Activated CD8-positive, alpha-beta memory T cell treated with anti-CD3 and anti-CD28 coated beads, Interleukin-2, amount 50 U/mL, for 24 hours (primary cell): ENCODE measurements around the gene PVR.
"Not testable (repeated sequence)": the region's sequence is repeated elsewhere in the genome, so short reads cannot be mapped to it uniquely, and the experiment has no call there.

Source experiments
- DNase-seq: peaks from one replicate; pipeline ENCODE4 v3.0.0-alpha.2; 2020; ENCODE audit errors: extremely low read depth

PVR gene

GRCh38 chr19:44645407-44646048, 1.8 kb downstream of the PVR start:
- no peak for DNase-seq

GRCh38 chr19:44646049-44646416, 2.3 kb downstream of the PVR start:
- DNase-seq = no peak

GRCh38 chr19:44647144-44647543, 3.4 kb downstream of the PVR start:
- no peak for DNase-seq

- no peak for DNase-seq
These were observed 5.0 kb downstream of the PVR start for GRCh38 chr19:44648631-44649251.

GRCh38 chr19:44649578-44650145, 6.0 kb downstream of the PVR start:
- no peak for DNase-seq

GRCh38 chr19:44653343-44653742, 9.6 kb downstream of the PVR start:
- DNase-seq = no peak

- peak; percentile 27 for DNase-seq
These were observed 10.5 kb downstream of the PVR start for GRCh38 chr19:44653977-44654774.

GRCh38 chr19:44657211-44657921, 13.7 kb downstream of the PVR start:
- DNase-seq = peak; percentile 38

- DNase-seq = no peak
These were observed 14.5 kb downstream of the PVR start for GRCh38 chr19:44658069-44658733.

GRCh38 chr19:44660081-44660480, 16.4 kb downstream of the PVR start:
- DNase-seq = no peak

- DNase-seq = no peak
These were observed 17.5 kb downstream of the PVR start for GRCh38 chr19:44661205-44661604.

- DNase-seq = no peak
These were observed 18.2 kb downstream of the PVR start for GRCh38 chr19:44661904-44662303.

- no peak for DNase-seq
These were observed 19.1 kb downstream of the PVR start for GRCh38 chr19:44662691-44663385.

GRCh38 chr19:44663996-44664395, 20.3 kb downstream of the PVR start:
- no peak for DNase-seq

GRCh38 chr19:44664976-44665375, 21.3 kb downstream of the PVR start:
- no peak for DNase-seq

GRCh38 chr19:44666852-44667556, 23.3 kb downstream of the PVR start:
- DNase-seq = no peak

- DNase-seq = no peak
These were observed 25.5 kb downstream of the PVR start for GRCh38 chr19:44668985-44669764.

- DNase-seq = not testable (repeated sequence)
These were observed 26.3 kb downstream of the PVR start for GRCh38 chr19:44670027-44670426.

GRCh38 chr19:44671400-44671799, 27.7 kb downstream of the PVR start, which contains the start of gene CEACAM19:
Gene CEACAM19, plus strand, starts transcription at chr19:44671482. Its CDS starts 450 bp downstream, at chr19:44671932.
- no peak for DNase-seq
